Measurements from ENCODE around the gene F12. TPM values are rescaled to one million over a fixed set of nuclear protein-coding genes. Genes with fewer than 3 reads are reported as not detected.

F12 gene
- total and polyA plus RNA-seq, 2 of the 8 experiments (the other 6 are each of a cell fraction or from before 2014, with no cell fraction given): 6.5 to 7.8 TPM

DNA sequence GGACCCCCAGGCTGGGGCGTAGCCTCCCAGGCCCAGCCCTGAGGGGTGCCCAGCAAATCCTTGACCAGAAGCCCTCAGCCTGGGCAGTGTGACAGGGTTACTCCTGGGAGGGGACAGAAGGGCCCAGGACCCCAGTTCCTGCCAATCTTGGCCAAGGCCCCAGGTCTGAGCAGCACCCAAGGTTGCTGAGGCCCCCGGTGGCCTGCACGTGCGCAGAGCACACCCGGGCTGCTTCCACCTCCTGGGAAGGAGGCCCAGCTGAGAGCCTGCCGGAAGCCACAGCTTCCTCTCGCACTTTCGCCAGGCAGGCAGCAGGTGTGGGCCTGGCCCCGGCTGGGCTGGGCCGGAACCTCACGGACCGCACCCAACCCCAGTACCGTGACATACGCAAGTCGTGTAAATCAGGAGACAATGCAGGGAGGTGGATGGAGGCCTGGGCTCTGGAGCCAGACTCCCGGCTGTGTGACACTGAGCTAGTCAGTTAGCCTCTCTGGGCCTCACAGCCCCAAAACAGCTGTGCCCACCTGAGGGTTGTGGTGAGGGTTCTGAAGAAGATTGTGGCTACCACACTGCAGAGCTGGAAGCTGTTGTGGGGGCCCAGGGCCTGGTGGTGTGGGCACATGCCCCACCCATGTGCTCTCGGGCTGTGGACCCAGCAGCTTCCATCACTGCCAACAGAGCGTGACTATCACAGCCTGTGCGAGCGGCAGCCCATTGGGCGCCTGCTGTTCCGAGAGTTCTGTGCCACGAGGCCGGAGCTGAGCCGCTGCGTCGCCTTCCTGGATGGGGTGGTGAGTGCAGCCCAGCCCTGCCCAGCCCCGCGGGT lies 22.2 kb upstream of the F12 start:
- no peak overlapping the region for H4K91ac ChIP-seq (replicated peaks; ENCODE audit: insufficient read length, low read length)
- WGBS, 2 experiments (ENCODE audit: extremely low coverage in 1 of 2, insufficient coverage in 1 of 2, insufficient read length in 1 of 2, insufficient replicate concordance in 2 of 2, low coverage in 1 of 2, low lambda C conversion rate in 2 of 2, missing lambda C conversion rate in 1 of 2): 94% methylated on average over 27 of the region's 29 CpGs; no CpG with 5 or more reads in 1 of the 2 experiments
- ChIA-PET POLR2A (ENCODE audit: partially characterized antibody) (interaction anchor here (0.6 to 24.2 kb wide), 5 partner anchors 13 to 51 kb away, joined by 3 to 460 read pairs (median 10); partner anchors contain the start of gene PRR7), CTCF (ENCODE audit: partially characterized antibody) (interaction anchor here (1.4 to 5.9 kb wide), 9 partner anchors 10 to 61 kb away, joined by 3 to 34 read pairs (median 8); no protein-coding TSS in a partner anchor)
- DNase-seq (ENCODE audit: low read depth in 1 of 2, low spot score in 2 of 2): no peak
- no peak overlapping the region for H3K56ac ChIP-seq (replicated peaks; ENCODE audit: insufficient read length, low read depth, low read length)
- peaks cover 0 to 14% (median 9%) of the 10 kb centered on the region in 4 experiments; a peak in 5 of 7 replicates for H3K4me1 ChIP-seq (replicated peaks in 1 of 4; ENCODE audit: control insufficient read depth in 3 of 4, insufficient read depth in 4 of 4, low read length in 3 of 4)
- no peak overlapping the region for H2BK120ac ChIP-seq (replicated peaks; ENCODE audit: low read depth, low read length)
- H2AK5ac ChIP-seq (ENCODE audit: low read depth, low read length): no peak overlapping the region
- no peak overlapping the region for H3K4ac ChIP-seq (replicated peaks; ENCODE audit: insufficient read length, low read depth, low read length)
- peaks cover 4% of the 10 kb centered on the region; the same call in 1 of the 2 replicates for H3K23me2 ChIP-seq (ENCODE audit: low read depth, low read length)
- no peak overlapping the region for H3K14ac ChIP-seq (ENCODE audit: insufficient read length)
- H4K20me1 ChIP-seq (replicated peaks in 1 of 2; ENCODE audit: control insufficient read depth in 1 of 2, insufficient read depth in 2 of 2, low read length in 2 of 2): peaks cover 15 to 26% of the 10 kb centered on the region in 2 experiments
- H3K79me1 ChIP-seq (ENCODE audit: low read depth, low read length): peaks cover 16% of the 10 kb centered on the region
- H3K9me3 ChIP-seq (ENCODE audit: insufficient read depth in 2 of 2, low read depth in 1 of 2, low read length in 1 of 2): no peaks in the 10 kb centered on the region
- H2AFZ ChIP-seq (ENCODE audit: low read length): no peak overlapping the region
- no peak overlapping the region for H4K5ac ChIP-seq (ENCODE audit: insufficient read length, low read depth, low read length)
- peaks cover 0 to 26% of the 10 kb centered on the region in 2 experiments; a peak in 2 of 4 replicates for H3K79me2 ChIP-seq (ENCODE audit: control insufficient read depth in 1 of 2, insufficient read depth in 2 of 2, low read length in 2 of 2)
- no peak for FAIRE-seq
- H3K36me3 ChIP-seq (ENCODE audit: control insufficient read depth in 2 of 4, insufficient read depth in 4 of 4, low read length in 3 of 4): peaks cover 7 to 41% (median 28%) of the 10 kb centered on the region in 4 experiments; a peak in 6 of 8 replicates
- H2BK12ac ChIP-seq (ENCODE audit: low read depth, low read length): no peak overlapping the region
- no peak overlapping the region for H3K18ac ChIP-seq (ENCODE audit: extremely low read depth, low read length)
- H4K8ac ChIP-seq (ENCODE audit: extremely low read depth, insufficient read depth, low read length): no peak overlapping the region
- H2BK20ac ChIP-seq (ENCODE audit: low read length): no peak overlapping the region
- no peak overlapping the region for H3K9ac ChIP-seq (replicated peaks in 1 of 4; ENCODE audit: extremely low read depth in 1 of 4, low read depth in 3 of 4, low read length in 3 of 4)
- H3K4me3 ChIP-seq (ENCODE audit: extremely low read depth in 1 of 4, insufficient read depth in 2 of 4, low read depth in 3 of 4, low read length in 4 of 4): no peak overlapping the region
- no peak overlapping the region for H3K4me2 ChIP-seq (ENCODE audit: insufficient read depth in 1 of 2, low read depth in 2 of 2, low read length in 2 of 2)
- no peak overlapping the region for H3K27ac ChIP-seq (ENCODE audit: low read depth, low read length)
- H2BK5ac ChIP-seq (ENCODE audit: low read depth, low read length): no peak overlapping the region
- TF ChIP-seq POLR2AphosphoS5 (IDR thresholded peaks at IDR 0.05; ENCODE audit: low read depth, low read length): peak; percentile 10; the same call in 1 of the 2 replicates
- no peak for TF ChIP-seq BRCA1 (IDR thresholded peaks at IDR 0.05; ENCODE audit: low read depth, low read length)
- no peak overlapping the region for H2BK15ac ChIP-seq (ENCODE audit: low read length)
- no peaks in the 10 kb centered on the region for H3K27me3 ChIP-seq (replicated peaks in 1 of 4; ENCODE audit: control insufficient read depth in 3 of 4, extremely low read depth in 1 of 4, insufficient read depth in 3 of 4, low read length in 3 of 4)
- no peak overlapping the region for H3K23ac ChIP-seq (ENCODE audit: insufficient read length)
